Measurements from ENCODE around the gene SCGB1D1.

- TF ChIP-seq POLR2AphosphoS5 (IDR thresholded peaks at IDR 0.05; ENCODE audit: low read depth) = no peak
- TF ChIP-seq EZH2 (IDR thresholded peaks at IDR 0.05; ENCODE audit: low read depth, unreplicated experiment) = no peak
- no peak for TF ChIP-seq CTCF (conservative IDR thresholded peaks at IDR 0.05; ENCODE audit: low read depth in 2 of 2)
- no peak for TF ChIP-seq EZH2phosphoT487 (IDR thresholded peaks at IDR 0.05; ENCODE audit: unreplicated experiment)
- TF ChIP-seq CREB1 (CRISPR knock-in tag; IDR thresholded peaks at IDR 0.05; ENCODE audit: low read depth) = no peak
- no peak for TF ChIP-seq NANOG (IDR thresholded peaks at IDR 0.05; ENCODE audit: borderline replicate concordance)
- TF ChIP-seq ZNF114 (CRISPR knock-in tag; IDR thresholded peaks at IDR 0.05) = no peak
- TF ChIP-seq REST (IDR thresholded peaks at IDR 0.05; ENCODE audit: unreplicated experiment) = no peak
- TF ChIP-seq JUNB (IDR thresholded peaks at IDR 0.05; ENCODE audit: unreplicated experiment) = no peak
- TF ChIP-seq ETS1 (IDR thresholded peaks at IDR 0.05) = no peak
Measured at GRCh38 chr11:62149986-62150886, 39.8 kb upstream of the SCGB1D1 start.

Data from GM23338 (cell line).